AG04449 (cell line): ENCODE measurements around the gene DSCAM.

Experiments used
- CTCF ChIA-PET: fragments of 350-600 bp; formaldehyde crosslinking; extraction: SDS; loops from one replicate; lab custom pipeline; 2021; ENCODE audit warnings: antibody characterized with exemption; lab: Yijun Ruan, JAX
- POLR2A ChIA-PET: fragments of 400-600, 350-600 bp; formaldehyde crosslinking; extraction: SDS; loops from one replicate; lab custom pipeline; 2020; ENCODE audit warnings: antibody characterized with exemption, inconsistent platforms; lab: Yijun Ruan, JAX
- DNase-seq: peaks from one replicate; pipeline ENCODE4 v3.0.0-alpha.2; 2010; ENCODE audit warnings: low read depth, low spot score
- H3K4me3 ChIP-seq: 2 replicates; pipeline ENCODE4 v1.5.1; 2011; ENCODE audit warnings: low read depth, mild to moderate bottlenecking, control low read depth, low read length
- CTCF ChIP-seq: IDR thresholded peaks from one replicate; pipeline ENCODE4 v1.5.1; 2011; ENCODE audit warnings: mild to moderate bottlenecking, moderate library complexity, low read length, control low read depth, inconsistent platforms; ENCODE audit not compliant: insufficient read depth; ENCODE audit errors: missing control alignments

Gene DSCAM

GRCh38 chr21:40602080-40602479, 244.9 kb downstream of the DSCAM start:
- ChIA-PET CTCF (no interaction called here), POLR2A (no interaction called here)
- TF ChIP-seq CTCF: no peak
- no peak overlapping the region for H3K4me3 ChIP-seq
- DNase-seq: no peak

GRCh38 chr21:40595806-40596205, 251.2 kb downstream of the DSCAM start:
- ChIA-PET CTCF (no interaction called here), POLR2A (no interaction called here)
- no peak overlapping the region for H3K4me3 ChIP-seq
- DNase-seq: no peak
- no peak for TF ChIP-seq CTCF

GRCh38 chr21:40587736-40588346, 259.1 kb downstream of the DSCAM start:
- no peak for TF ChIP-seq CTCF
- ChIA-PET CTCF (no interaction called here), POLR2A (no interaction called here)
- no peak overlapping the region for H3K4me3 ChIP-seq
- no peak for DNase-seq

- no peak for TF ChIP-seq CTCF
- no peak overlapping the region for H3K4me3 ChIP-seq
- CTCF ChIA-PET: no interaction called here
- POLR2A ChIA-PET: no interaction called here
- no peak for DNase-seq
Observed at GRCh38 chr21:40586575-40586974, 260.4 kb downstream of the DSCAM start.

- H3K4me3 ChIP-seq: no peak overlapping the region
- DNase-seq: no peak
- ChIA-PET CTCF (no interaction called here), POLR2A (no interaction called here)
- no peak for TF ChIP-seq CTCF
Observed at GRCh38 chr21:40577285-40578043, 269.5 kb downstream of the DSCAM start.

- DNase-seq: no peak
- no peak overlapping the region for H3K4me3 ChIP-seq
- CTCF ChIA-PET: no interaction called here
- POLR2A ChIA-PET: no interaction called here
- TF ChIP-seq CTCF: no peak
Observed at GRCh38 chr21:40575976-40576375, 271.0 kb downstream of the DSCAM start.
